ENCODE data around the gene SLC6A13. TPM values are rescaled to one million over a fixed set of nuclear protein-coding genes. Genes with fewer than 3 reads are reported as not detected.
"Not testable (repeated sequence)": the region's sequence is repeated elsewhere in the genome, so short reads cannot be mapped to it uniquely, and the experiment has no call there.

The SLC6A13 gene
- polyA plus RNA-seq, 2 of the 4 experiments (the other 2 are of a cell fraction), result 0.43 to 0.49 TPM

DNA sequence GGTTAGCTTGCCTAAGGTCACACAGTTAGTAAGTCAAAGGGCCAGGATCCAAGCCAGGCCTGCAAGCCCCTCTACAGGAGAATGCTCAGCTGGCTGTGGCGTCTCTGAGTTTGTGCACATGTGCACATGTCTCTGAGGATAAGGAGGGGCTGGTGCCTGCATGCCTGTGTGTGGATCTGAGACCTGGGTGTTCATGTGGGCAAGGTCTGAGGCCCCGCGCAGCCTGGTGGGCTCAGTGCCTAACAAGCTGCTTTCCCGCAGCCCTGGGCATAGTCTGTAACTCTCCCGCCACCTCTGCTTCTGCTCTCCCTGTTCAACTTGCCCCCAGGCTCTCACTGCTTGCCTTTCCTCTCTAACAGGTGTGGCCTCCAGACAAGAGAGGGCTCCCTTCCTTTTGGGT lies 44.4 kb downstream of the SLC6A13 start:
- CTCF ChIA-PET, result interaction anchor here (3.1 kb wide), 1 partner anchor 28 kb away, joined by 20 read pairs; no protein-coding TSS in a partner anchor
- DNase-seq (ENCODE audit: low read depth in 1 of 2, low spot score in 1 of 2) (no peak), ATAC-seq (no peak), FAIRE-seq (no peak)
- no peak overlapping the region for H3K27ac ChIP-seq
- no peak overlapping the region for H3K4me3 ChIP-seq
- H3K9me3 ChIP-seq, result no peaks in the 10 kb centered on the region
- POLR2A ChIA-PET, result no interaction called here
- no peak overlapping the region for H3K4me2 ChIP-seq
- WGBS (ENCODE audit: missing lambda C conversion rate), result 56% methylated on average over 5 of the region's 5 CpGs
- TF ChIP-seq ESRRA (IDR thresholded peaks at IDR 0.05; ENCODE audit: borderline replicate concordance, low read length) (no peak), FOXS1 (CRISPR knock-in tag; IDR thresholded peaks at IDR 0.05) (no peak), POLR2AphosphoS2 (conservative IDR thresholded peaks at IDR 0.05; ENCODE audit: low read length) (no peak), BHLHE40 (IDR thresholded peaks at IDR 0.05; ENCODE audit: low read depth, low read length) (no peak), ZNF302 (CRISPR knock-in tag; IDR thresholded peaks at IDR 0.05) (no peak), ZC3H11A (IDR thresholded peaks at IDR 0.05) (no peak), CEBPB (IDR thresholded peaks at IDR 0.05) (no peak), KDM5A (IDR thresholded peaks at IDR 0.05) (no peak), EHMT2 (IDR thresholded peaks at IDR 0.05; ENCODE audit: low read depth) (no peak), HOXB5 (CRISPR knock-in tag; IDR thresholded peaks at IDR 0.05) (no peak), PHF8 (IDR thresholded peaks at IDR 0.05; ENCODE audit: borderline replicate concordance, low read depth) (no peak), FOSL2 (IDR thresholded peaks at IDR 0.05) (no peak), FOSL2 (CRISPR knock-in tag; IDR thresholded peaks at IDR 0.05) (no peak), GATA3 (IDR thresholded peaks at IDR 0.05; ENCODE audit: borderline replicate concordance) (no peak), NR3C1 (IDR thresholded peaks at IDR 0.05) (no peak), JUN (IDR thresholded peaks at IDR 0.05) (no peak)
- TF ChIP-seq, protein P1, sequence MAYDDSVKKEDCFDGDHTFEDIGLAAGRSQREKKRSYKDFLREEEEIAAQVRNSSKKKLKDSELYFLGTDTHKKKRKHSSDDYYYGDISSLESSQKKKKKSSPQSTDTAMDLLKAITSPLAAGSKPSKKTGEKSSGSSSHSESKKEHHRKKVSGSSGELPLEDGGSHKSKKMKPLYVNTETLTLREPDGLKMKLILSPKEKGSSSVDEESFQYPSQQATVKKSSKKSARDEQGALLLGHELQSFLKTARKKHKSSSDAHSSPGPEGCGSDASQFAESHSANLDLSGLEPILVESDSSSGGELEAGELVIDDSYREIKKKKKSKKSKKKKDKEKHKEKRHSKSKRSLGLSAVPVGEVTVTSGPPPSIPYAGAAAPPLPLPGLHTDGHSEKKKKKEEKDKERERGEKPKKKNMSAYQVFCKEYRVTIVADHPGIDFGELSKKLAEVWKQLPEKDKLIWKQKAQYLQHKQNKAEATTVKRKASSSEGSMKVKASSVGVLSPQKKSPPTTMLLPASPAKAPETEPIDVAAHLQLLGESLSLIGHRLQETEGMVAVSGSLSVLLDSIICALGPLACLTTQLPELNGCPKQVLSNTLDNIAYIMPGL (CRISPR knock-in tag; IDR thresholded peaks at IDR 0.05; ENCODE audit: borderline replicate concordance), result no peak
- TF ChIP-seq, protein P2, sequence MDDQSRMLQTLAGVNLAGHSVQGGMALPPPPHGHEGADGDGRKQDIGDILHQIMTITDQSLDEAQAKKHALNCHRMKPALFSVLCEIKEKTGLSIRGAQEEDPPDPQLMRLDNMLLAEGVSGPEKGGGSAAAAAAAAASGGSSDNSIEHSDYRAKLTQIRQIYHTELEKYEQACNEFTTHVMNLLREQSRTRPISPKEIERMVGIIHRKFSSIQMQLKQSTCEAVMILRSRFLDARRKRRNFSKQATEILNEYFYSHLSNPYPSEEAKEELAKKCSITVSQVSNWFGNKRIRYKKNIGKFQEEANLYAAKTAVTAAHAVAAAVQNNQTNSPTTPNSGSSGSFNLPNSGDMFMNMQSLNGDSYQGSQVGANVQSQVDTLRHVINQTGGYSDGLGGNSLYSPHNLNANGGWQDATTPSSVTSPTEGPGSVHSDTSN (IDR thresholded peaks at IDR 0.05), result no peak
- TF ChIP-seq, protein P3, sequence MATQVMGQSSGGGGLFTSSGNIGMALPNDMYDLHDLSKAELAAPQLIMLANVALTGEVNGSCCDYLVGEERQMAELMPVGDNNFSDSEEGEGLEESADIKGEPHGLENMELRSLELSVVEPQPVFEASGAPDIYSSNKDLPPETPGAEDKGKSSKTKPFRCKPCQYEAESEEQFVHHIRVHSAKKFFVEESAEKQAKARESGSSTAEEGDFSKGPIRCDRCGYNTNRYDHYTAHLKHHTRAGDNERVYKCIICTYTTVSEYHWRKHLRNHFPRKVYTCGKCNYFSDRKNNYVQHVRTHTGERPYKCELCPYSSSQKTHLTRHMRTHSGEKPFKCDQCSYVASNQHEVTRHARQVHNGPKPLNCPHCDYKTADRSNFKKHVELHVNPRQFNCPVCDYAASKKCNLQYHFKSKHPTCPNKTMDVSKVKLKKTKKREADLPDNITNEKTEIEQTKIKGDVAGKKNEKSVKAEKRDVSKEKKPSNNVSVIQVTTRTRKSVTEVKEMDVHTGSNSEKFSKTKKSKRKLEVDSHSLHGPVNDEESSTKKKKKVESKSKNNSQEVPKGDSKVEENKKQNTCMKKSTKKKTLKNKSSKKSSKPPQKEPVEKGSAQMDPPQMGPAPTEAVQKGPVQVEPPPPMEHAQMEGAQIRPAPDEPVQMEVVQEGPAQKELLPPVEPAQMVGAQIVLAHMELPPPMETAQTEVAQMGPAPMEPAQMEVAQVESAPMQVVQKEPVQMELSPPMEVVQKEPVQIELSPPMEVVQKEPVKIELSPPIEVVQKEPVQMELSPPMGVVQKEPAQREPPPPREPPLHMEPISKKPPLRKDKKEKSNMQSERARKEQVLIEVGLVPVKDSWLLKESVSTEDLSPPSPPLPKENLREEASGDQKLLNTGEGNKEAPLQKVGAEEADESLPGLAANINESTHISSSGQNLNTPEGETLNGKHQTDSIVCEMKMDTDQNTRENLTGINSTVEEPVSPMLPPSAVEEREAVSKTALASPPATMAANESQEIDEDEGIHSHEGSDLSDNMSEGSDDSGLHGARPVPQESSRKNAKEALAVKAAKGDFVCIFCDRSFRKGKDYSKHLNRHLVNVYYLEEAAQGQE (IDR thresholded peaks at IDR 0.05), result no peak
- peaks cover 12% of the 10 kb centered on the region for H3K4me1 ChIP-seq

DNA sequence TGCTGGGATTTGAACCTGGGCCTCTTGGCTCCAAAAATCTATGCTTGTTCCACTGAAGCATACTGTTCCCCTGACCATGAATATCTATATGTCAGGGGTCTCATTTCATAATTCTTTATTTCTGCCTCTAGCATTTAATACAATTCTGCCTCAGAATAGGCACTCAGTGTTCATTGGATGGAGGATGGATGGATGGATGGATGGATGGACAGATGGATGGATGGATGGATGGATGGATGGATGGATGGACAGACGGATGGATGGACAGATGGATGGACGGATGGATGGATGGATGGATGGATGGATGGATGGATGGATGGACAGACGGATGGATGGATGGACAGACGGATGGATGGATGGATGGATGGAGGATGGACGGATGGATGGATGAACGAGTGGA lies 45.6 kb downstream of the SLC6A13 start:
- FAIRE-seq; ATAC-seq; H3K27ac ChIP-seq; CTCF ChIA-PET; H3K4me2 ChIP-seq; H3K4me3 ChIP-seq; H3K9me3 ChIP-seq; DNase-seq (ENCODE audit: low read depth in 1 of 2, low spot score in 1 of 2): not testable (repeated sequence)
- POLR2A ChIA-PET, result interaction anchor here (0.7 kb wide), 1 partner anchor 169 kb away, joined by 4 read pairs; no protein-coding TSS in a partner anchor
- peaks cover 18% of the 10 kb centered on the region for H3K4me1 ChIP-seq
- WGBS (ENCODE audit: missing lambda C conversion rate), result 47% methylated on average over 6 of the region's 6 CpGs
